Colonic mucosa (tissue), 4 donors: ENCODE results near the gene GPR4. TPM values are rescaled to one million over a fixed set of nuclear protein-coding genes. Genes with fewer than 3 reads are reported as not detected.

Experiments used
- DNase-seq: peaks from one replicate; pipeline ENCODE4 v3.0.0-alpha.2; 2020
- H3K27ac ChIP-seq: fragments of 200-600 bp; one replicate; pipeline ENCODE4 v1.8.0; 2021
- H3K27me3 ChIP-seq: fragments of 200-600 bp; one replicate; pipeline ENCODE4 v1.8.0; 2021
- H3K36me3 ChIP-seq: fragments of 200-600 bp; one replicate; pipeline ENCODE4 v1.8.0; 2021
- H3K4me1 ChIP-seq: fragments of 200-600 bp; one replicate; pipeline ENCODE4 v1.8.0; 2021; ENCODE audit warnings: mild to moderate bottlenecking
- H3K4me3 ChIP-seq: fragments of 200-600 bp; one replicate; pipeline ENCODE4 v1.8.0; 2021
- H3K9ac ChIP-seq, 2 donors: one replicate each; pipeline ENCODE4 v1.7.0; 2013; ENCODE audit warnings: control low read depth in 2 of 2, low read depth in 2 of 2, low read length in 2 of 2
- H3K9me3 ChIP-seq: fragments of 200-600 bp; one replicate; pipeline ENCODE4 v1.8.0; 2021
- intact Hi-C: fragments of 100-400 bp; cut with DNase I; formaldehyde crosslinking; loops from one replicate; pipeline ENCODE4 v1.14.1; 2022
- microRNA-seq: library from miRNA; unstranded; fragments of <30 nt; microRNA quantifications from one replicate; pipeline ENCODE4, GENCODE V29; 2019
- total RNA-seq, 2 donors: library from RNA; stranded (reverse); fragmentation: NEBNext Ultra II Directional in 1 of 2; extraction: Animal tissue kit (Norgen Biotek cat#: 25700) in 1 of 2; gene quantifications; one replicate each; pipeline ENCODE4 v1.2.1, GENCODE V29; 2021
- TF ChIP-seq, protein P1 (sequence below): fragments of 200-600 bp; IDR thresholded peaks from one replicate; pipeline ENCODE4 v1.8.0; 2022; ENCODE audit warnings: antibody characterized with exemption, mild to moderate bottlenecking
- donor health status: healthy.
- donor health status: DM: no; HTN: no; CAD: no.
- donor health status: DM: no; HTN: no; CAD: no.

GPR4 gene
- total RNA-seq, 2 donors from 2014 or later: 0.52 to 2.0 TPM

DNA sequence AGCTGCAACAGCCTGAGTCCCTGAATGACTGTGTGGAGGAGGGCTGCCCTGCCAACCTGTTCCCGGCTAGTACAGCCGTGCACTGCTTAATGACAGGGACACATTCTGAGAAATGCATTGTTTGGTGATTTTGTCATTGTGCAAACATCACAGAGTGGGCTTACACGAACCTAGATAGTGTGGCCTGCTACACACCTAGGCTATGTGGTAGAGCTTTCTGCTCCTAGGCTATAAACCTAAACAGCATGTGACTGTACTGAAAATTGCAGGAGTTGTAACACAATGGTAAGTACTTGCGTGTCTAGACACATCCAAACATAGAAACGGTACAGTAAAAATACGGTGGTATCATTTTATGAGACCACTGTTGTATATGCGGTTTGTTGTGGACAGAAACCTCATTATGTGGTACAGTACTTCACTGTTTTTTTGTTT lies 59.8 kb downstream of the GPR4 start:
- H3K9ac ChIP-seq: no peak overlapping the region

More for the DNA sequence above, 59.8 kb downstream of the GPR4 start:
- Histone ChIP-seq H3K27ac (no peak overlapping the region), H3K4me1 (no peaks in the 10 kb centered on the region), H3K27me3 (no peaks in the 10 kb centered on the region), H3K36me3 (no peaks in the 10 kb centered on the region), H3K4me3 (no peak overlapping the region), H3K9me3 (no peaks in the 10 kb centered on the region)
- TF ChIP-seq, protein P1, sequence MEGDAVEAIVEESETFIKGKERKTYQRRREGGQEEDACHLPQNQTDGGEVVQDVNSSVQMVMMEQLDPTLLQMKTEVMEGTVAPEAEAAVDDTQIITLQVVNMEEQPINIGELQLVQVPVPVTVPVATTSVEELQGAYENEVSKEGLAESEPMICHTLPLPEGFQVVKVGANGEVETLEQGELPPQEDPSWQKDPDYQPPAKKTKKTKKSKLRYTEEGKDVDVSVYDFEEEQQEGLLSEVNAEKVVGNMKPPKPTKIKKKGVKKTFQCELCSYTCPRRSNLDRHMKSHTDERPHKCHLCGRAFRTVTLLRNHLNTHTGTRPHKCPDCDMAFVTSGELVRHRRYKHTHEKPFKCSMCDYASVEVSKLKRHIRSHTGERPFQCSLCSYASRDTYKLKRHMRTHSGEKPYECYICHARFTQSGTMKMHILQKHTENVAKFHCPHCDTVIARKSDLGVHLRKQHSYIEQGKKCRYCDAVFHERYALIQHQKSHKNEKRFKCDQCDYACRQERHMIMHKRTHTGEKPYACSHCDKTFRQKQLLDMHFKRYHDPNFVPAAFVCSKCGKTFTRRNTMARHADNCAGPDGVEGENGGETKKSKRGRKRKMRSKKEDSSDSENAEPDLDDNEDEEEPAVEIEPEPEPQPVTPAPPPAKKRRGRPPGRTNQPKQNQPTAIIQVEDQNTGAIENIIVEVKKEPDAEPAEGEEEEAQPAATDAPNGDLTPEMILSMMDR: no peak
- intact Hi-C loops: no loop called here
- no peak for DNase-seq

Small RNA genes within 50 kb of the gene (microRNA-seq; reads per million reads assigned to microRNA genes)
- 190 reads per million, percentile 60 among the genes with 10 or more reads in this experiment for gene MIR330

Other genes starting within 250 kb of the GPR4 start
- gene ERCC2, start 231.6 kb downstream of the GPR4 start, total RNA-seq: 10 to 100 TPM; 12.7 to 17.4 TPM
- 10 to 100 TPM; 25.9 to 46.2 TPM for gene PPP1R13L, start 197.1 kb downstream of the GPR4 start, total RNA-seq
- gene POLR1G, start 195.6 kb downstream of the GPR4 start, total RNA-seq: 1 to 10 TPM; 2.0 to 8.5 TPM
- gene ERCC1, start 178.3 kb downstream of the GPR4 start, total RNA-seq: 10 to 100 TPM; 30.0 to 37.3 TPM
- gene FOSB, start 134.2 kb downstream of the GPR4 start, total RNA-seq: 1 to 10 TPM; 1.5 to 3.4 TPM
- gene RTN2, start 105.2 kb downstream of the GPR4 start, total RNA-seq: 1 to 10 TPM; 4.9 to 8.4 TPM
- 1 to 10 TPM in 1 of 2 donors, under 1 TPM in 1; 0.67 to 1.7 TPM for gene PPM1N, start 103.8 kb downstream of the GPR4 start, total RNA-seq
- gene VASP, start 94.7 kb downstream of the GPR4 start, total RNA-seq: 100 to 1,000 TPM; 236 to 261 TPM
- 10 to 100 TPM; 12.4 to 14.8 TPM for gene OPA3, start 17.4 kb downstream of the GPR4 start, total RNA-seq
- 100 to 1,000 TPM in 1 of 2 donors, 10 to 100 TPM in 1; 96.2 to 106 TPM for gene EML2, start 37.2 kb upstream of the GPR4 start, total RNA-seq
- 1 to 10 TPM; 8.3 to 9.5 TPM for gene GIPR, start 66.0 kb upstream of the GPR4 start, total RNA-seq
- gene SNRPD2, start 89.7 kb upstream of the GPR4 start, total RNA-seq: 100 to 1,000 TPM; 269 to 484 TPM
- gene QPCTL, start 90.5 kb upstream of the GPR4 start, total RNA-seq: 10 to 100 TPM; 10.7 to 11.2 TPM
- gene FBXO46, start 128.7 kb upstream of the GPR4 start, total RNA-seq: 10 to 100 TPM; 28.3 to 28.8 TPM
- gene MEIOSIN, start 131.2 kb upstream of the GPR4 start, total RNA-seq: not detected
- gene SIX5, start 167.0 kb upstream of the GPR4 start, total RNA-seq: 10 to 100 TPM; 11.0 to 15.8 TPM
- gene DMPK, start 180.3 kb upstream of the GPR4 start, total RNA-seq: 10 to 100 TPM; 30.6 to 36.0 TPM
- gene DMWD, start 190.6 kb upstream of the GPR4 start, total RNA-seq: 10 to 100 TPM; 29.1 to 43.6 TPM
- gene RSPH6A, start 213.1 kb upstream of the GPR4 start, total RNA-seq: under 1 TPM in 1 of 2 donors, not detected in 1; 0.12 TPM